GM12872 (cell line): Measurements from ENCODE around the gene CMTM8.

ENCODE experiments used
- CTCF ChIP-seq: IDR thresholded peaks from 3 replicates; pipeline ENCODE4 v1.5.1; 2011; ENCODE audit warnings: low read depth, mild to moderate bottlenecking, low read length, moderate library complexity; ENCODE audit not compliant: insufficient read depth

Gene CMTM8

DNA sequence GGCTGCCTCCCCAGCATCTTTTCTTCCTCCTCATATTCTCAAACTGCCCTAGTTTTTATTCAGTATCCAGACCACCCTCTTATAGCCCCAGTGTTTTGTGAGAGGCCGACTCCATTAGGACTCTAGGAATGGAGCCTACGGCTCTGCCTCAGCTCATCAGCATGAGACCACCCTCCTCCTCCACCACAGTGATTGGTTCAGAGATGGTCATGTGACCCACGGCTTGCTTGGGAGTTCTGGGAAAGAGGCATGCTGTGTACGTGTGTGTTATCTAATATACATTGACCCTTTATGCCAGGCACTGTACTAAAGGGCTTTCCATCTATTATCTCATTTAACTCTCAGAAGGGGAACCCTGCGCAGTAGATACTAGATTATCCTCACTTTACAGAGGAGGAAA is 135.4 kb downstream of the CMTM8 start:
- no peak for TF ChIP-seq CTCF

- TF ChIP-seq CTCF, result peak; percentile 64
Measured at GRCh38 chr3:32374788-32375595, 136.5 kb downstream of the CMTM8 start.

GRCh38 chr3:32375596-32375930 is 137.1 kb downstream of the CMTM8 start:
- TF ChIP-seq CTCF, result no peak

DNA sequence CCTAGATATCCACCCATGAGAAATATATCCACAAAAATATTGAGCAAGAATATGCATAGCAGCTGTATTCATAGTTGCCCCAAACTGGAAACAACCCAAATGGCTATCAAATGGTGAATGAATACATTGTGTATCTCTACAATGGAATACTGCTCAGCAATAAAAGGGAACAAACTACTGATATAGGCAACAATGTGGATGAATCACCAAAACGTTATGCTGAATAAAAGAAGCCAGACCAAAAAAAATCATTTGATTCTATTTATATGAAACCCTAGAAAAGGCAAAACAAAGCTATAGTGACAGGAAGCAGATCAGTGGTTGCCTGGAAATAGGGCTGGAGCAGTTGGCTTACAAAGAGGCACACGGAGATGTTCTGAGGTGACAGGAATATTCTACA is 137.6 kb downstream of the CMTM8 start:
- no peak for TF ChIP-seq CTCF

DNA sequence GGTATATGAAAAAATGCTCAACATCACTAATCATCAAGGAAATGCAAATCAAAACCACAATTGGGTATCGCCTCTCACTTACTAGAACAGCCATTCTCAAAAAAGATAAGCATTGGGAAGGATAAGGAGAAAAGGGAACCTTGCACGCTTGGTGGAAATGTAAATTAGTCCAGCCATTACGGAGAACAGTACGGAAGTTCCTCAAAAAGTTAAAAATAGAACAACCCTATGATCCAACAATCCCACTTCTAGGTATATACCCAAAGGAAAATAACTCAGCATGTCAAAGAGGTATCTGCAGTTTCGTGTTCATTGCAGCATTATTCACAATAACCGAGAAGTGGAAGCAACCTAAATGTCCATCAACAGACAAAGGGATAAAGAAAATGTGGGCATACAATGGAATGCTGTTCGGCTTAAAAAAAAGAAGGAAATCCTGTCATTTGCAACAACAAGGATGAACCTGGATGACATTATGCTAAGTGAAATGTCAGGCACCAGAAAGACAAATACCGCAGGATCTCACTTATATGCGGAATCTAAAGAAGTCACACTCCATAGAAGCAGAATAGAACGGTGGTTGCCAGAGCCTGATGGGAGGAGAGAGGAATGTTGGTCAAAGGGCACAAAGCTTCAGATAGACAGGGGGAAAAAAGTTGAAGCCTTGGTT is 141.5 kb downstream of the CMTM8 start:
- no peak for TF ChIP-seq CTCF

DNA sequence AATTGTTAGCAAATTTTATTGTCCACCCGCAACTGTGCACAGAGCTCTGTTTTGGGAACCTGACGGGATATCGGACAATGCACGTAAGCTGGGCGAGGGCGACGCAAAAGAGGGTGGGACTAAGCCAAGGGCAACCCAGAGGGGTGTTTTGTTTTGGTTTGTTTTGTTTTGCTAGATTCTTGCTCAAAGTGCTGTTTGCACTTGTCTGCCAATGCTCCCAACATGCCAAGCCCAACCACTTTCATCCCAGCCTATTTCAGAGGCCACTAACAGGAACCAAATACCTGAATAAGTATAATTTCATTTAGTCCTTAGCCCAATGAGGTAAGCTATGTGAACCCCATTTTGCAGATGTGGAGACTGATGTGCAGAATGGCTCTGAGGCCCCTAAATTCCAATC is 143.4 kb downstream of the CMTM8 start:
- TF ChIP-seq CTCF, result no peak

DNA sequence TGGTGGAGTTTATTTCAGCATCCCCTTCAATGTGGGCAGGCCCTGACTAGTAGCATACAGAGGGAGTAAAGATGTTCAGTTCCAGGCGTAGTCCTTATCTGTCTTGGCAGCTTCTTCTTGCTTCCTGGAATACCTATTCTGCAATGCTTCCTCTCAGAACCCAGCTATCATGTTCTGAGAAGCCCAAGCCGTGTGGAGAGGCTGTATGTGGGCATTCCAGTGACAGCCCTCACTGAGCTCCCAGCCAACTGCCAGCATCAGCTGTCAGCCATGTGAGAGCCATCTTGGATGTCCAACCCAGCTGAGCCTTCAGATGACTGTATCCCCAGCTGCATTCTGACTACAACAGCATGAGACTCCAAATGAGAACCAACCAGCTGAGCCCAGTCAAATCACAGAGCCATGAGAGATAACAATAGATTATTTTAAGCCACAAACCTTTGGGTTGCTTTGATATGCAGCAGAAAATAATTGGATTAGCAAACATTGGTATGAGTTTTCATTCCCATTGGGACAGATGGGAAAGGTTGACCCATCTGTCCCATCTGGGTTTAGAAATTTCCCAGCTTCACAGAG is 144.7 kb downstream of the CMTM8 start:
- TF ChIP-seq CTCF, result no peak
